H1 (cell line): ENCODE data around the gene TMPRSS13. TPM values are rescaled to one million over a fixed set of nuclear protein-coding genes. Genes with fewer than 3 reads are reported as not detected.

Source experiments
- CEBPB ChIP-seq: IDR thresholded peaks from 2 replicates; pipeline ENCODE4 v1.6.1; 2012; ENCODE audit warnings: low read depth, low read length
- CHD7 ChIP-seq: fragments of 300-600 bp; sonication (generic); IDR thresholded peaks from 2 replicates; pipeline ENCODE4 v1.7.1; 2012; ENCODE audit warnings: low read length, moderate library complexity, mild to moderate bottlenecking, inconsistent platforms; ENCODE audit not compliant: insufficient replicate concordance
- CTBP2 ChIP-seq: IDR thresholded peaks from 2 replicates; pipeline ENCODE4 v1.7.0; 2011; ENCODE audit warnings: borderline replicate concordance, mild to moderate bottlenecking, moderate library complexity, mixed read lengths, low read length; ENCODE audit not compliant: insufficient read depth, insufficient read length
- JUN ChIP-seq: IDR thresholded peaks from 2 replicates; pipeline ENCODE4 v1.6.1; 2011; ENCODE audit warnings: low read depth, mild to moderate bottlenecking, improper control_type of control experiment, low read length
- KDM4A ChIP-seq: IDR thresholded peaks from one replicate; pipeline ENCODE4 v1.7.1; 2012; ENCODE audit warnings: low read depth, mild to moderate bottlenecking, moderate library complexity, low read length, inconsistent platforms; ENCODE audit not compliant: severe bottlenecking
- NANOG ChIP-seq: IDR thresholded peaks from 2 replicates; pipeline ENCODE4 v1.6.1; 2011; ENCODE audit warnings: low read length, low read depth, mild to moderate bottlenecking, inconsistent platforms; ENCODE audit not compliant: insufficient read depth, poor library complexity, severe bottlenecking
- RFX5 ChIP-seq: IDR thresholded peaks from 2 replicates; pipeline ENCODE4 v1.6.1; 2011; ENCODE audit warnings: low read depth, low read length, improper control_type of control experiment, borderline replicate concordance
- SP4 ChIP-seq: IDR thresholded peaks from 2 replicates; pipeline ENCODE4 v1.6.1; 2012; ENCODE audit warnings: low read length, inconsistent platforms
- SUZ12 ChIP-seq: fragments of 200-600 bp; sonication (generic); IDR thresholded peaks from 2 replicates; pipeline ENCODE4 v1.6.1; 2012; ENCODE audit warnings: mild to moderate bottlenecking, inconsistent platforms, low read length, moderate library complexity, mixed read lengths
- polyA plus RNA-seq, 7 experiments: library from polyadenylated mRNA; depleted of rRNA in 3 of 7; stranded (reverse) in 5 of 7; unstranded in 2 of 7; fragments of >200 nt in 5 of 7; fragments of 200-250 nt in 2 of 7; gene quantifications; 1 replicate in 5 of 7; 2 replicates in 1 of 7; 4 replicates in 1 of 7; pipeline versions ENCODE4 v1.2.1 to v1.2.3, GENCODE V29; 2011 to 2013; ENCODE audit warnings: missing spikeins in 2 of 7, mixed read lengths in 2 of 7
- total RNA-seq: library from RNA; stranded (reverse); fragmentation: NEBNext Ultra II Directional; extraction: Animal tissue kit (Norgen Biotek cat#: 25700); gene quantifications from 2 replicates; pipeline ENCODE4 v1.2.1, GENCODE V29; 2021

Gene TMPRSS13
- total and polyA plus RNA-seq, 2 of the 8 experiments (the other 6 are each of a cell fraction or from before 2014, with no cell fraction given): 0.61 to 0.79 TPM

- TF ChIP-seq CHD7: no peak
- TF ChIP-seq JUN: no peak
- no peak for TF ChIP-seq NANOG
- TF ChIP-seq SUZ12: no peak
- TF ChIP-seq RFX5: no peak
- no peak for TF ChIP-seq KDM4A
- TF ChIP-seq CTBP2: no peak
- TF ChIP-seq SP4: no peak
- no peak for TF ChIP-seq CEBPB
These were observed 22.1 kb upstream of the TMPRSS13 start (continued) for GRCh38 chr11:117950993-117951961.
